ENCODE data around the gene FUT1. TPM values are rescaled to one million over a fixed set of nuclear protein-coding genes. Genes with fewer than 3 reads are reported as not detected.
A peak's percentile ranks its signal among the peaks of the same experiment; 100 is the strongest.
"Not testable (repeated sequence)": the region's sequence is repeated elsewhere in the genome, so short reads cannot be mapped to it uniquely, and the experiment has no call there.

Gene FUT1
- total and polyA plus RNA-seq, 2 of the 8 experiments (the other 6 are each of a cell fraction or from before 2014, with no cell fraction given): 7.4 to 12.9 TPM

GRCh38 chr19:48787331-48787730 lies 34.9 kb upstream of the FUT1 start:
- not testable (repeated sequence) for H3K9ac ChIP-seq (replicated peaks in 1 of 4; ENCODE audit: extremely low read depth in 1 of 4, low read depth in 3 of 4, low read length in 3 of 4); H4K91ac ChIP-seq (replicated peaks; ENCODE audit: insufficient read length, low read length); H3K27me3 ChIP-seq (replicated peaks in 1 of 4; ENCODE audit: control insufficient read depth in 3 of 4, extremely low read depth in 1 of 4, insufficient read depth in 3 of 4, low read length in 3 of 4); H2BK15ac ChIP-seq (ENCODE audit: low read length); H3K14ac ChIP-seq (ENCODE audit: insufficient read length); H3K4me1 ChIP-seq (replicated peaks in 1 of 4; ENCODE audit: control insufficient read depth in 3 of 4, insufficient read depth in 4 of 4, low read length in 3 of 4); H3K23ac ChIP-seq (ENCODE audit: insufficient read length); H3K4me3 ChIP-seq (ENCODE audit: extremely low read depth in 1 of 4, insufficient read depth in 2 of 4, low read depth in 3 of 4, low read length in 4 of 4); DNase-seq (ENCODE audit: low read depth in 1 of 2, low spot score in 2 of 2); H3K36me3 ChIP-seq (ENCODE audit: control insufficient read depth in 2 of 4, insufficient read depth in 4 of 4, low read length in 3 of 4); H2BK120ac ChIP-seq (replicated peaks; ENCODE audit: low read depth, low read length); H3K79me1 ChIP-seq (ENCODE audit: low read depth, low read length); H3K27ac ChIP-seq (ENCODE audit: low read depth, low read length); H4K8ac ChIP-seq (ENCODE audit: extremely low read depth, insufficient read depth, low read length); H3K9me3 ChIP-seq (ENCODE audit: insufficient read depth in 2 of 2, low read depth in 1 of 2, low read length in 1 of 2); H2BK20ac ChIP-seq (ENCODE audit: low read length); FAIRE-seq; H4K5ac ChIP-seq (ENCODE audit: insufficient read length, low read depth, low read length); H3K4ac ChIP-seq (replicated peaks; ENCODE audit: insufficient read length, low read depth, low read length); H2AK5ac ChIP-seq (ENCODE audit: low read depth, low read length); H3K23me2 ChIP-seq (ENCODE audit: low read depth, low read length); H3K18ac ChIP-seq (ENCODE audit: extremely low read depth, low read length); H3K4me2 ChIP-seq (ENCODE audit: insufficient read depth in 1 of 2, low read depth in 2 of 2, low read length in 2 of 2); H3K56ac ChIP-seq (replicated peaks; ENCODE audit: insufficient read length, low read depth, low read length); H4K20me1 ChIP-seq (replicated peaks in 1 of 2; ENCODE audit: control insufficient read depth in 1 of 2, insufficient read depth in 2 of 2, low read length in 2 of 2); H3K79me2 ChIP-seq (ENCODE audit: control insufficient read depth in 1 of 2, insufficient read depth in 2 of 2, low read length in 2 of 2)
- WGBS, 2 experiments (ENCODE audit: extremely low coverage in 1 of 2, insufficient coverage in 1 of 2, insufficient read length in 1 of 2, insufficient replicate concordance in 2 of 2, low coverage in 1 of 2, low lambda C conversion rate in 2 of 2, missing lambda C conversion rate in 1 of 2): 81% methylated on average over 9 of the region's 9 CpGs; no CpG with 5 or more reads in 1 of the 2 experiments
- peak overlapping the region; percentile 41; the same call in 1 of the 2 replicates for H2AFZ ChIP-seq (ENCODE audit: low read length)
- ChIA-PET CTCF (ENCODE audit: partially characterized antibody) (interaction anchor here (0.5 to 17.5 kb wide), 38 partner anchors 9 to 212 kb away, joined by 3 to 285 read pairs (median 5); partner anchors contain the start of genes BCAT2, DHDH, HSD17B14 and NUCB1), POLR2A (ENCODE audit: partially characterized antibody) (interaction anchor here (0.6 to 1.8 kb wide), 6 partner anchors 46 to 177 kb away, joined by 3 to 5 read pairs (median 3); partner anchors contain the start of genes FUT2 and NUCB1)
- H2BK5ac ChIP-seq (ENCODE audit: low read depth, low read length): peak overlapping the region; percentile 49; the same call in 1 of the 2 replicates
- H2BK12ac ChIP-seq (ENCODE audit: low read depth, low read length): peak overlapping the region; percentile 23; the same call in 1 of the 2 replicates

- not testable (repeated sequence) for H3K36me3 ChIP-seq (ENCODE audit: control insufficient read depth in 2 of 4, insufficient read depth in 4 of 4, low read length in 3 of 4); H3K79me2 ChIP-seq (ENCODE audit: control insufficient read depth in 1 of 2, insufficient read depth in 2 of 2, low read length in 2 of 2); H3K27ac ChIP-seq (ENCODE audit: low read depth, low read length); H2BK5ac ChIP-seq (ENCODE audit: low read depth, low read length); H3K79me1 ChIP-seq (ENCODE audit: low read depth, low read length); H2BK15ac ChIP-seq (ENCODE audit: low read length); H3K9me3 ChIP-seq (ENCODE audit: insufficient read depth in 2 of 2, low read depth in 1 of 2, low read length in 1 of 2); H3K9ac ChIP-seq (replicated peaks in 1 of 4; ENCODE audit: extremely low read depth in 1 of 4, low read depth in 3 of 4, low read length in 3 of 4); H2AK5ac ChIP-seq (ENCODE audit: low read depth, low read length); H4K5ac ChIP-seq (ENCODE audit: insufficient read length, low read depth, low read length); H2AFZ ChIP-seq (ENCODE audit: low read length); H3K4me3 ChIP-seq (ENCODE audit: extremely low read depth in 1 of 4, insufficient read depth in 2 of 4, low read depth in 3 of 4, low read length in 4 of 4); H3K23ac ChIP-seq (ENCODE audit: insufficient read length); H3K18ac ChIP-seq (ENCODE audit: extremely low read depth, low read length); H4K20me1 ChIP-seq (replicated peaks in 1 of 2; ENCODE audit: control insufficient read depth in 1 of 2, insufficient read depth in 2 of 2, low read length in 2 of 2); H3K56ac ChIP-seq (replicated peaks; ENCODE audit: insufficient read length, low read depth, low read length); H3K14ac ChIP-seq (ENCODE audit: insufficient read length); H2BK12ac ChIP-seq (ENCODE audit: low read depth, low read length); DNase-seq (ENCODE audit: low read depth in 1 of 2, low spot score in 2 of 2); H3K4ac ChIP-seq (replicated peaks; ENCODE audit: insufficient read length, low read depth, low read length); H4K8ac ChIP-seq (ENCODE audit: extremely low read depth, insufficient read depth, low read length); H3K4me1 ChIP-seq (replicated peaks in 1 of 4; ENCODE audit: control insufficient read depth in 3 of 4, insufficient read depth in 4 of 4, low read length in 3 of 4); H3K27me3 ChIP-seq (replicated peaks in 1 of 4; ENCODE audit: control insufficient read depth in 3 of 4, extremely low read depth in 1 of 4, insufficient read depth in 3 of 4, low read length in 3 of 4); H4K91ac ChIP-seq (replicated peaks; ENCODE audit: insufficient read length, low read length); FAIRE-seq; H3K4me2 ChIP-seq (ENCODE audit: insufficient read depth in 1 of 2, low read depth in 2 of 2, low read length in 2 of 2); H2BK20ac ChIP-seq (ENCODE audit: low read length); H3K23me2 ChIP-seq (ENCODE audit: low read depth, low read length); H2BK120ac ChIP-seq (replicated peaks; ENCODE audit: low read depth, low read length)
- 96% methylated on average over 6 of the region's 7 CpGs; no CpG with 5 or more reads in 1 of the 2 experiments for WGBS, 2 experiments (ENCODE audit: extremely low coverage in 1 of 2, insufficient coverage in 1 of 2, insufficient read length in 1 of 2, insufficient replicate concordance in 2 of 2, low coverage in 1 of 2, low lambda C conversion rate in 2 of 2, missing lambda C conversion rate in 1 of 2)
- ChIA-PET POLR2A (ENCODE audit: partially characterized antibody) (interaction anchor here (1.7 kb wide), 1 partner anchor 31 kb away, joined by 4 read pairs; the partner anchor contains the start of gene FGF21), CTCF (ENCODE audit: partially characterized antibody) (interaction anchor here (1.2 to 17.5 kb wide), 7 partner anchors 16 to 112 kb away, joined by 3 to 285 read pairs (median 7); partner anchors contain the start of gene BCAT2)
Observed at GRCh38 chr19:48786422-48786821, 34.0 kb upstream of the FUT1 start.

Measured in H1 (cell line).